Gastrocnemius medialis (tissue), 4 donors: Measurements from ENCODE around the gene TMEM150B.

Experiments
- POLR2A ChIP-seq, 2 donors: fragments of 450-650 bp; IDR thresholded peaks; one replicate each; pipeline ENCODE4 v1.6.1; 2017; ENCODE audit warnings: antibody characterized with exemption in 2 of 2, mild to moderate bottlenecking in 2 of 2, moderate library complexity in 2 of 2
- TF ChIP-seq, protein P1 (sequence below), 5 experiments: fragments of 450-650 bp in 3 of 5; fragments of 200-600 bp in 2 of 5; sonication (generic) in 2 of 5; IDR thresholded peaks in 4 of 5; conservative IDR thresholded peaks in 1 of 5; 1 replicate in 4 of 5; 2 replicates in 1 of 5; pipeline ENCODE4 v1.5.1; 2016 to 2019; ENCODE audit warnings: antibody characterized with exemption in 5 of 5, mild to moderate bottlenecking in 3 of 5, moderate library complexity in 3 of 5

DNA sequence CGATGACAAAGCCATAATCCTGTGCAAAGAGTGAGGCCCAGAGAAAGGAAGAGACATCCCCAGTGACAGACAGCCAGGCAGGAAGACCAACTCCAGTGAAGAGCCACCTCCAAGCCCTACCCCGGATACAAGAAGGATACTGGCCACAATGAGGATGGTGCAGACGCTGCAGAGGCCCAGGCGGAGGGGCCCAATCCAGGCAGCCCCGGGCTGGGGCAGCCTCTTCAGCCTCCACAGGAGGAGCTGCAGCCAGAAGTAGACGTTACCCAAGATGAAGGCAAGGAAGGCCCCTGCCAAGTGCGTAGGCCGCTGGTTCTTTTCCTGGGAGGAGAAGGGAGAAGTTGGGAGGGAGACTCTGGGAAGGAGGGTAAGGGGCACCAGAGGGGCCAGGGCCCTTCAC is 8.5 kb downstream of the TMEM150B start:
- TF ChIP-seq, protein P1, sequence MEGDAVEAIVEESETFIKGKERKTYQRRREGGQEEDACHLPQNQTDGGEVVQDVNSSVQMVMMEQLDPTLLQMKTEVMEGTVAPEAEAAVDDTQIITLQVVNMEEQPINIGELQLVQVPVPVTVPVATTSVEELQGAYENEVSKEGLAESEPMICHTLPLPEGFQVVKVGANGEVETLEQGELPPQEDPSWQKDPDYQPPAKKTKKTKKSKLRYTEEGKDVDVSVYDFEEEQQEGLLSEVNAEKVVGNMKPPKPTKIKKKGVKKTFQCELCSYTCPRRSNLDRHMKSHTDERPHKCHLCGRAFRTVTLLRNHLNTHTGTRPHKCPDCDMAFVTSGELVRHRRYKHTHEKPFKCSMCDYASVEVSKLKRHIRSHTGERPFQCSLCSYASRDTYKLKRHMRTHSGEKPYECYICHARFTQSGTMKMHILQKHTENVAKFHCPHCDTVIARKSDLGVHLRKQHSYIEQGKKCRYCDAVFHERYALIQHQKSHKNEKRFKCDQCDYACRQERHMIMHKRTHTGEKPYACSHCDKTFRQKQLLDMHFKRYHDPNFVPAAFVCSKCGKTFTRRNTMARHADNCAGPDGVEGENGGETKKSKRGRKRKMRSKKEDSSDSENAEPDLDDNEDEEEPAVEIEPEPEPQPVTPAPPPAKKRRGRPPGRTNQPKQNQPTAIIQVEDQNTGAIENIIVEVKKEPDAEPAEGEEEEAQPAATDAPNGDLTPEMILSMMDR (IDR thresholded peaks at IDR 0.05 in 4 of 5, conservative IDR thresholded peaks at IDR 0.05 in 1 of 5) = no peak
- TF ChIP-seq POLR2A (IDR thresholded peaks at IDR 0.05) = no peak
